GM04503 (cell line): ENCODE results near the gene SALL1.

ENCODE experiments used
- DNase-seq: peaks from one replicate; pipeline ENCODE4 v3.0.0-alpha.2; 2012; ENCODE audit warnings: low read depth

Gene SALL1

DNA sequence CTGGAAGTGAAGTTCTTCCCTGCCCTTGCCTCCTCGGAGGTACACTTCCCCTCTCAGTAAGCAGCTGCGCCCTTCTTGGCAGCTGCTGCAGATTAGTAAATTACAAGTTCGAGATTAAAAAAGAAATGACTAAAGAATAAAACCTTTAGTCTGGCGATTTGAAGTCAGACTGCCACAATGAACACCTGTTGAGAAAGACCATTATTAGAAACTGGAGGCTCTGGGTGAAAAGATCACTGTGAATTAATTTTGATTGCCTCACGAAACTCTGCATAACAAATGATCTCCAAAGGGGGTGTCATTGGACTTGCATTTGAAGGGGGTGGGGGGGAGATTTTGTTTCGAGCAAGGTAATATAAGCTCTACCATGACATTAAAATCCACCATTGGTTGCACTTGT, 39.3 kb downstream of the SALL1 start:
- DNase-seq = no peak

DNA sequence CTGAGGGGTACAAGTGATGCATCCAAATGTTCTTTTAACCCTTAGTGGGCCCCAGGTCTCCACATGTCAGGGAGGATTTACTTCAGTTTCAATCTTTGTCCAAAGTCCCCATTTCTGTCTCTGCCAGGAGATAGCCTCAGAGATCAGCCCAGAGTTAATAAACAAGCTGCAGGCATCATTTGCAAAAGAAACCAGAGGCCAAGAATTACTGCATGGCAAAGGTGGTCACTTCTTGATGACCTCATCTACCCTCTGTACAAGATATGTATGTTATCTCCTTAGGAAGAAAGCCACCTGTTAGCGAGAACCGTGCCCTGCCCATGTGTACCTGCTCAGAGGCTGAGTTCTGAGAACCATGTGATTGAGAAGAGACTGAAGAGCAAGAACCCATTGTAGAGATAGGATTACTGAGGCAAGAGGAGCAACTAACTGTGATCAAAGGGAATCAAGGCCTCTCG, 40.3 kb downstream of the SALL1 start:
- DNase-seq = no peak

DNA sequence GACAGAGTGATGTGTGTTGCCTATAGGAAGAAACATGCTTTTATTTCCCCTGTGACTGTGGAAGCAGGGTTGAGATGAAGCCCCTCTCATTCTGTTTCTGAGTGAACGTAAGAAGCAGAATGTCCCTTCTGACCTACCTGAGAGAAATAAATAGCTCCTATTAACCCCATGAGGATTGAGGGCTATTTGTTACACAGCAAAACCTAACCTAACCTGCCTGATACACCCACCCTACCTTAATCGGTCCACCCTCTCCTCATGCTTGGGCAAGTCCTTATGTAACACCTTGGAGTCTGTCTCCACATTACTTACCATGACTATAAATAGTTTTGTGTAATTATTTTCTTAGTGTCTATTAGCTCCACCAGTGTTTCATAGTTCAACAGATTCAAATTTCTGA, 41.9 kb downstream of the SALL1 start:
- no peak for DNase-seq

DNA sequence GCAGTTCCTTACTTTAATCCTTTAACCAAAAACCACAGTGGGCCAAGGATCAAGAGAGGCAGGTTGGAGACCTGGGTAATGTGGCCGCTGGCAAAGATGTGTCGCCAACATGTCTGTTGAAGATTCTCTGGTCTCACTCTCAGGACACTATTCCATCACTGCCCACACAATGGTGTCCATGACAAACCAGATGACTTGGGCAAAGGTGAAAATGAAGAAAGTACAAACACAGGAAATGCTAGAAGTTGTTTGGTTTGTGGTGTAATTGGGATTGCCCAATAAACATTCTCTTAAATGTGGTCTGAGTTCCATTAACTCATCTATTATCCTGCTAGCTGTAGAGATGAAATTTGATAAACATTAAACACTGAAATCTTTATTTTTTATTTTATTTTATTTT, 43.3 kb downstream of the SALL1 start:
- no peak for DNase-seq

DNA sequence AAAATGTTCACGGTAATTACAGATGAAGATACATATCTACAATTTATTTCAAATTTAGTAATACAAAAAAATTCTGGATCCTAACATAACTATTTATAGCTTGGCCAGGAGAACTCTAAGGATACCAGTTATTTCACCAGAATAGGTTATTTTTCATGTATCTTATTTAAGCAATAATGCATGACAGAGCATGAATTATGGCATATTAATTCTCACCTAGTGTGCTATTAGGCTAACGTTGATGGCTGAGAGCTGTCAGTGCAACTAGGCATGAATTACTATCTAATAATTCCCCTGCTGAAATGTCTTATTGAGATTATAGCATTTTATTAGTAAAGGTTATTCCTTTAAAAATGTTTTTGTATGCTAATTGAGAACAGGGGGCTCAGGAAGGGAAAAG, 44.5 kb downstream of the SALL1 start:
- DNase-seq = no peak

DNA sequence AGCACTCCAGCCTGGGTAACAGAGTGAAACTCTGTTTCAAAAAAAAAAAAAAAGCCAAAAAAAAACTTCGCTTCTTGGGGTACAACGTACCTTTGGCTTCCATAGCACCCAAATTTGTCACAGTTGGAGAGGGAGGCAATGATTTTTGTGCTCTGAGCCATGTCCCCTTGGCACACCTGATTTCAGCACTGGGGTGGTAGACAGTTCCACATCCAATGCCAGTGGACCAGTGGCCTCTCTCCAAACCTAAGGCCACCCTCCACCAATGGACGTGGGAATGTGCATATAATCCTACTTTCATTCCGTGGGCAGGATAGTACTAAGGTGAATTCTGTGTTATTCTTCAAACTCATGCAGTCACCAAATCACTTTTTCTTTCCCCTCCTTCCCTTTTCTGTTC, 47.5 kb downstream of the SALL1 start:
- DNase-seq = no peak

DNA sequence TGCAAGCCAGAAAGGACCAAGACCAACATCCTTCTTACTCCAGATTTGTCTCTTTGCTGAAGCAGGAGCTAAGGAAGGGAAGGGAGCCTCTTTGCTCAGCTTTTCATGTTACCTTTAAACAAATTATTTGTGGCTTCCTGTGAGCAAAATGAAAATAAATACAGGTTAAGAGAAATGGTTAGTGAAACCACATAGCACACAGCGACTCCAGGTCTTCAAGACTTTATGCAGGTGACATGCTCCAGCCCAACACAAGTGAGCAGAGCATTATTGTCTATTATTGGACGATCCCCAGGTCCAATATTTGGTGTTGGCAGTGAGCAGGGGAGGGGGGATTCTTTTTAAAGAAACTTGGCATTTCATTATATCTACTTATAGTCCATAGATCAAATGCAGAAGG, 53.3 kb downstream of the SALL1 start:
- DNase-seq = no peak

DNA sequence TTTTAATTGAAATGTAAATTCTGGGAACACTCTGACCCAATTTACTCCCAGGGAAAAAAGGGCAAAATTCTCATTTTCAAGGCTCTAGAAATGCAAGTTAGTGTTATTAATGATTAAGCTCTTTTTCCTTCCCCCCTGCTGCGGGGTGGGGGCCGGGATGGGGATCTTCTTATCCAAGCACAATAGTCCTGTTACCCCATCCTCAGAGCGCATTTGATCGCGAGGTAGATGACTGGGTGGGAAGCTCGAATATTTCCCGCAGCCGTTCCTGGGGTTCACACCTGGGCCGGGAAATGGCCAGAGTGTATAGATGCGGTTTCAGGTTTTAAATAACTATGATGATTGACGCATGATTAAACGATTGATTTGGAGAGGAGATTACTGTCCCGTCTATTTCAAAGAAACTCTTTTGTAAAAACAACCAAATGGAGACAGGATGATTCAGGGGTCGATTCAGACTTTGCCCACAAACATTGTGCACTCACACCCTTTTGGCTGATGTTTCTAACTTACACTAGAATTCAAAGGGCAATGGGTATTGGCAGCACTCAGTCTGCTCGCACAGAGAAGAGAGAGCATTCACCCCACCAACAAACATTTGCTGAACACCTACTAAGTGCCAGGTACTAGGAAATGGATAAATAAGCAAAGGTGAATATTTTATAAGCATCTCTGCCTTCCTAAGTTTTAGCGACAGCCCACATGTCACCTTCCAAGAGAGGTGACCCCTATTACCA, 55.0 kb downstream of the SALL1 start:
- DNase-seq = no peak

DNA sequence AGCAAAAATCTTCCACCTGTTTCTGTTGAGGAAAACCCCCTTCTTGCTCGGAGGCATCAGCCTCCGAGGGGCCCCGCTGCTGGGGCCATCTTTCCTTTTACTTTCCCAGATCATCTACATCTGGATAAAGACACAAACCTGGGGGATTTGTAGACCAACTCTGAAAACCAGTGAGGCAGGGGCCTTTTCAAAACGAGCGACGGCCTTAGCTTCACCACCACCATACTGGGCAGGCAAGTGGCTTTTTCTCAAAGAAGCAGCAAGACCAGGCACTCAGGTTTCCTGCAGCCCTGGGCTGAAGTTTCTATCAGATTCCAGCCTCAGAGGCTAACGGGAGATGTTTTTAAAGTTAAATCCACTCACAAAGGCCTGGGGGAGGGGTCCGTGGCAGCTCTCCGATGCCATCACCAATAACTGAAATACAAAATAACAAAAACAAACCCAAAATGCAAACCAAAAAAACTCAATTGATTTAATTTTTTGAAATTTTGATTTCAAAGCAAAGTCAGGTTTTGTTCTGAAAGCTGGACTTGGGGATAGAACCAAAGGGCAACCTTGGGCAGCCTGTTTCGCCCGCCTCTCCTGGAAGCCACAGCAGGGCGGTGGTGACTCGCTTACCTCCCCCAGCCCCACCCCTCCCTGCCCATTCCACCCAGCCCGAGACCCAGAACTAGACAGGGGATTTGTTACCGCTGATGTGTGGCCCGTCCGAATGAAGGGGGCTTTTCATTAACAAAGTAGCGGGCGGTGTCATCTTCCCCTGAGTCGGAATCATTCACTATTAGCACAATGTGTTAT, 55.8 kb downstream of the SALL1 start:
- no peak for DNase-seq

DNA sequence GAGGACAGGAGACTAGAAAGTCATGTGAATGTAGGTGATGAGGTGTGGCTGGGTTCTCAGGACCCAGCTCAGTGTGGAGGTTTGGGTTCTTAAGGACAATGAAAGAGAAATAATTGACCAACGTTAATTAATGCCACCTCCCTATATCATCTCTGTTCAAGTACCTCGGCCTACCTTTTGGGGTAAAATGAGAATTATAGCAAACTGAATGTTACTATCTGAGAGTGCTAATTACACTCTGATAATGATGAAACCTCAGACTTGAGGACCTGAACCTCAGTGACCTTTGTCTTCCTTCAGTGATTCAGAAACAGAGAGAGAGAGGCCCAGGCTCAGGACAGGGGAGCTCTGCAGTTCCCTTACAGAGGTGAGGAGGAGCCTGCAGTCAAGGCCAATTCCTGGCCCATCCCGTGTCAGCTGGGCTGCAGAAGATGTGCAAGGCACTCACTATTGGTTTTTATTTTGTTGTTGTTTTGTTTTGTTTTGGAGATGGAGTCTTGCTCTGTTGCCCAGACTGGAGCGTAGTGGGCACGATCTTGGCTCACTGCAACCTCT, 57.3 kb downstream of the SALL1 start:
- no peak for DNase-seq
